IPS-NIHi11 (cell line): ENCODE measurements around the gene BICD2.

ENCODE experiments used
- DNase-seq: peaks from one replicate; pipeline ENCODE4 v3.0.0; 2012; ENCODE audit warnings: mixed read lengths, low spot score

Gene BICD2

DNA sequence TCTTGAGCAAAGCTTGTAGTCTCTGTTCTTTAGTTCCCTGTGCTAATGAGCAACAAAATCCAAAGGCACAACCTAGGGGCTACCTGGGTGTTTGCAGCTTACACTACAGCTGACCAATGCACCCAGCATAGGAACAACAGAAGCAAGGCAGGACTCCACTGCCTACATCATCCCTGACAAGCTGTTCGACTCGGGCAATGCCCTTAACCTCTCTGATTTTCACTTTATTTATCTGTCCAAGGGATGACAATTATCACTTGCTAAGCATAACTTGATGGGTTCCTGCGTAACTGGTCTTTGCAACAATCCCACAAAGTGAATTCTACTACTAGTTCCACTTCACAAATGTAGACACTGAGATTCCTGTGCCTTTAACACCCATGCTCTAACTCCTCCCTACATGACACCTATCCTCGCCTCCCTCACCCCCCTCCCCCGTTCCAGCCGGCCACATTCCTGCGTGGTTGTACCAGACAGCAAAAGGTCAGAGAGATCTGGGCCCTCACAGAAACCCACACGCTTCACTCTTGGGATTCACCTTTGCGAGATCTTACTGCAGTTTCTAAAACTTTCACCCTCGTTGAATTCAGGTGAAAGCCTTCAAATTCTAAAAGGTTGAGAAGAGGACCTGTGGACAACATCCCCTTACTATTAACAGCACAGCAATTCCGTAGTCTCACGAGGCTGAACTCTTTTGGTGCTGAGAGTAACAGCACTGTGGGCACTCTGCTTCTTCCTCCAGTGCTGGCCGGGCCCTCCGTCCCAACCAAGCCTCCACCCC, 95.7 kb downstream of the BICD2 start:
- DNase-seq: peak; percentile 59

DNA sequence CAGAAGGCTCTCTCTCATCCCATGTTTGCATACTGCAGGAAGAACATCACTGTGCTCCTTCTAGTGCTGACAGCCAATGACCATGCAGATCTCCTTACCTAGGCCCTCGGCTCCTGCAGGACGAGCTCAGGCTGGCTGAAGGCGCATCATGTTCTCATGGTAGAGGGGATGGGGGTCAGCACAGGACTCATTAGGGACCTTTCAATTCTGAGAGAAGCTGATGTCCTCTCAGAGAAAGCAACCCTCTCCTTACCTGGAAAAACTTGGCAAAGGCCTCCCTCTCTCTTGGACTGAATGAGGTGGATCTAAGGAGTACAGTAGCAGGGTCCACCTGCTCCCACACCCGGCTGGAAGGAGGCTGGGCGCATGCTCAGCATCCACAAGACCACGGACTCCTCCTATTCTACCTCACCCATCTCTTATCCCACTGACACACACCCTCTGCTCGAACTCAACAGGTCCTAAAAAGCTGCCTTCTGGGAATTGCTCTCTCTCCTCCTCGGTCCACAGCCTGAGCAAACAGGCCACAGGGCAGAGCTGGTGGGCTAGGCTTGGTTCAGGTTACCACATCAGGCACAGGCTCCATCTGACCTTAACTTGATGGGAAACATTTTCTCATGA, 97.6 kb downstream of the BICD2 start:
- DNase-seq: no peak

DNA sequence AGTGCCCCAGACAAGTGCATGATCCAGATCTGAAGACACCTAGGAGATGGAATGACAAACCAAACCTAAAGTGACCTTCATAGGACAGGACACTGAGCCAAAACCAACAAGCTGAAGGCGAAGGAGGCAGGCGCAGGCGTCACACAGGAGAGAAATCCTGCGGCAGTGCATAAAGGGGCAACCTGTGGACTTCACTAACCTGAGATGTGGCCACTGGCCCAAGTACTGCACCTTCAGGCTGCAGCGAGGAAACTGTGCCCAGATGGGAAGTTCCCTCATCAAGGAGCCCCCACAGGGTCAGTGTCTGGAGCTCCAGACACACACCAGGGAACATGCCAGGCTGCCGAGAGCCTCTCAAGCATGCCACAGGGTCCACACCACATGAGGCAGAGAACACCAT, 98.4 kb downstream of the BICD2 start:
- DNase-seq: no peak

DNA sequence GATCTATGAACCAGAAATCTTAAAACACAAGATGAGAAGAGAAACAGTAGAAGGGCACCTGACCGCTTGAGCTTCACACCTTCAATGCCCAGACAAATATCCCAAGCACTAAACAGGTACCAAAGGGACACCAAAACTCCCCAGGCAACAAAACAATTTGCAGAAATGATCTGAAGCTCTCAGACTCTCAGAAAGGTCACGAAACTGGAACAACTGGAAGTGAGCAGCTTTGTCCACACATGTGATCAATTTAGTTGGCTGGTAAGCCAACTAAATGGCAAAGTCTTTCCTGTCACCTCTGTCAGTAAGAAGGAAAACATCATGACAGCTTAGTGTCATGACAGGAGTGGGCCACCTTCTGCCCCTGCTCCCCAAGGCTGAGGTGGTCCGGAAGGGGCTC, 98.8 kb downstream of the BICD2 start:
- no peak for DNase-seq

DNA sequence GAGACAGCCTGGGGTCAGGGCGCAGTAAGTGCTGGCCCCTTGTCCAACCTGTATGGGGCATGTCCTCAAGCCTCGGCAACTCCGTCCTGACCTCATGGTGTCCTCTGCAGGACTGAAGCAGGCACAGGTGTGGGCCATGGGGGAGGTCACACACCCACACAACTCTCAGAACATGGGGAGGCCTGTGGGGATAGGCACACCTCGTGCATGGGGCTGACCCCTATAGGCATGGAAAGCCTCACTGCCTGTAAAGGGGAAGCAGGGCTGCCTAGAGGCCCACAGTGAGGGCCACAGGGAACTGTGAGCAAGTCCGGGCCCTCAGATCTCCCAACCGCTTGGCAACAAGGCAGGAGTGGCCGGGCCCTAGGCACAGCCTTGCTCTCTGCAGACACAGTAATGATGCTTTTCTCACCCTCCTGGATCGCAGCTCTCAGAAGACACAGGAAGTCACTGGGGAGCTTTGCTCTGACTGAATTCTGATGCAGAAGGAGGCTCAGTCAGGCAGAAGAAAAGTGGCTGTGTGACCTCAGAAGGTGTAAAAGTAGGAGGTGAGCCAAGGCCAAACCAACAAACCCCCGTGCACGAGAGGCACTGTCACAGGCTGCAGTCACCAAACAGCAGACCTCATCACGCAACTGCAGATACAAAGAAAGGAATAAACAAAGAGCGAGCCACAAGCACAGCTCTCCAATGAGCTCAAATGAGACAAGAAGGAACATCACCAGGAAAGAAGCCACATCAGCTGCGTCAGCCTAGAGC, 100.1 kb downstream of the BICD2 start:
- DNase-seq: no peak

DNA sequence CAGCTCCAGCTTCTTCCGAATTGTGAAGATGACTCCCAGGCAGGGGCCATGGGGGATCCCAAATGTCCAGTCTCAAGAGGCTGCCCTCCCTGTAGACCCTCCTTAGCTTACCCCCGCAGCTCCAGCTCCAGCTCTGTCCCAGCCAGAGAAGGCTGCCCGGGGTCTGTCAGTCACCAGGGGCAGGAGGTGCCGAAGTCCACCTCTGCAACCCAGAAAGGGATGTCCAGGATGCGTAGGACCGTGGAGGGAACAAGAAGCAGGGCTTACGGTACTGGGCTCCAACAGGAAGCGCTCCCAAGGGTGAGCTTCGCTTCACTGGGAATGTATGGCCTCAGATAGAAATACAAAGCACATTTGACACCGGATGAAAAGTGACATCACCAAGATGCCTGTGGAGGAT, 100.7 kb downstream of the BICD2 start:
- DNase-seq: no peak

DNA sequence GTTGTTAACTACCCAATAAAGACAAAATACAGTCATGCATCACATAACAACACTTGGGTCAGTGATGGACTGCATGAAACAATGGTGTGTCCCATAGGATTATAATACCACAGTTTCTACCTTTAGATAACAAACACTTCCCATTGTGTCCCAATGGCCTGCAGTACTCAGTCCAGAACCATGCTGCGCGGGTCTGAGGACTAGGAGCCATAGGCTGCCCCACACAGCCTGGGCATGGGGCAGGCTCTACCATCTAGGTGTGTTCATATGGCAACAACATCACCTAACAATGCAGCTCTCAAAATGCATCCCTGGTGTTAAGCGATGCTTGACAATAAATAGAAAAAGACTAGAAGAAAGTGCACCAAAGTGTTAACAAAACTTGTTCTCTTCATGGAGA, 101.5 kb downstream of the BICD2 start:
- DNase-seq: no peak

DNA sequence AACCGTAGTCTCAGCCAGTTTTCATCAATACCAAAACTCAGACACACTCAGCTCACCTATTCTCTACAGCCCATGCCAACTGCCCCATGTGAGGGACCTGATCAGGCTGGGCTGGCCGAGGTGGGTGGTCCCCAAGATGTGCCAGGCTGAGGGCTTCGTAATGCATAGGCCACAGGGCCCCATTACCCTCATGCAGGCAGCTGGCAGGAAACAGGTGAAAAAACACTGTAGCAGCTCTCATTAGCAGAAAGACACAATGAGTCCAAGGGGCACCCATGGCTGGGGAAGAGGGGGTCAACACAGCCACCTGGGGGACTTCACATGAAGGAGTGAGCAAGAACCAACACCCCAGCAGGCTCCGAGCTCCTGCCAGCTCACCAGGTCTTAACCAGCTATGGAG, 102.9 kb downstream of the BICD2 start:
- no peak for DNase-seq
